ENCODE data around the gene ZNF112.

DNA sequence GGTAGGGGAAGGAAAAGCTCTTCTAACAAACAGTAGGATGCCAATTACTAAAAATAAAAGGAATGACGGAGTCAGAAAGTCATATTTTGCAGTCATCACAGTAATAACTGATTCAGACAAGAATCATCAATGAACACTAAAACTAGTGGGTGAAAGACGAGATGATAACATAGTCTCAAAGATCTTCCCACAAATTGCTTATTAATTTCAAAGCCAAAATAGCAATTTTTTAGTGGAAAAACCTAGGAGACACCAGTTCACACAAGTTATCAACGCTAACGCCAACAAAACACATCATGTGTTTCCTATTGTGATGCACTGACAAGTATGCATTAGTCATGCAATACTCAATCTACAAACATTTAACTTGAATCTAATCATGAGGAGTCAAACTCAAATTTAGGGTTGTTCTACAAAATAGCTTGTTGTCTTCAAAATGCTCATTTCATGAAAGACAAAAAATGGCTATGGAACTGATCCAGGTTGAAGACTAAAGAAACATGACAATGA is 78.2 kb downstream of the ZNF112 start:
- TF ChIP-seq, protein P1, sequence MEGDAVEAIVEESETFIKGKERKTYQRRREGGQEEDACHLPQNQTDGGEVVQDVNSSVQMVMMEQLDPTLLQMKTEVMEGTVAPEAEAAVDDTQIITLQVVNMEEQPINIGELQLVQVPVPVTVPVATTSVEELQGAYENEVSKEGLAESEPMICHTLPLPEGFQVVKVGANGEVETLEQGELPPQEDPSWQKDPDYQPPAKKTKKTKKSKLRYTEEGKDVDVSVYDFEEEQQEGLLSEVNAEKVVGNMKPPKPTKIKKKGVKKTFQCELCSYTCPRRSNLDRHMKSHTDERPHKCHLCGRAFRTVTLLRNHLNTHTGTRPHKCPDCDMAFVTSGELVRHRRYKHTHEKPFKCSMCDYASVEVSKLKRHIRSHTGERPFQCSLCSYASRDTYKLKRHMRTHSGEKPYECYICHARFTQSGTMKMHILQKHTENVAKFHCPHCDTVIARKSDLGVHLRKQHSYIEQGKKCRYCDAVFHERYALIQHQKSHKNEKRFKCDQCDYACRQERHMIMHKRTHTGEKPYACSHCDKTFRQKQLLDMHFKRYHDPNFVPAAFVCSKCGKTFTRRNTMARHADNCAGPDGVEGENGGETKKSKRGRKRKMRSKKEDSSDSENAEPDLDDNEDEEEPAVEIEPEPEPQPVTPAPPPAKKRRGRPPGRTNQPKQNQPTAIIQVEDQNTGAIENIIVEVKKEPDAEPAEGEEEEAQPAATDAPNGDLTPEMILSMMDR (IDR thresholded peaks at IDR 0.05) = no peak
- TF ChIP-seq POLR2A (IDR thresholded peaks at IDR 0.05) = no peak

Measured in right lobe of liver (tissue), 4 donors.